HPDE6-E6E7 (cell line): ENCODE data around the gene SIX3.

Source experiments
- DNase-seq: peaks from one replicate; pipeline ENCODE4 v3.0.0; 2011; ENCODE audit warnings: missing footprints; ENCODE audit errors: extremely low spot score

SIX3 gene

GRCh38 chr2:44930274-44931197 lies 11.0 kb upstream of the SIX3 start:
- no peak for DNase-seq

- DNase-seq: no peak
Measured at GRCh38 chr2:44931198-44931780, 10.2 kb upstream of the SIX3 start.

GRCh38 chr2:44932079-44932478 lies 9.4 kb upstream of the SIX3 start:
- DNase-seq: no peak

GRCh38 chr2:44932564-44933392 lies 8.7 kb upstream of the SIX3 start:
- no peak for DNase-seq

- DNase-seq: no peak
Measured at GRCh38 chr2:44933434-44933951, 8.0 kb upstream of the SIX3 start.

GRCh38 chr2:44934038-44934982 lies 7.2 kb upstream of the SIX3 start:
- no peak for DNase-seq

- DNase-seq: no peak
Measured at GRCh38 chr2:44934983-44935728, 6.3 kb upstream of the SIX3 start.

- DNase-seq: no peak
Measured at GRCh38 chr2:44935729-44936098, 5.8 kb upstream of the SIX3 start.

GRCh38 chr2:44936275-44936674 lies 5.2 kb upstream of the SIX3 start:
- DNase-seq: no peak

GRCh38 chr2:44936715-44937687 lies 4.5 kb upstream of the SIX3 start:
- DNase-seq: no peak

GRCh38 chr2:44937688-44938240 lies 3.7 kb upstream of the SIX3 start:
- DNase-seq: no peak

- DNase-seq: no peak
Measured at GRCh38 chr2:44938287-44939105, 3.0 kb upstream of the SIX3 start.

- no peak for DNase-seq
Measured at GRCh38 chr2:44939106-44940048, 2.1 kb upstream of the SIX3 start.

- no peak for DNase-seq
Measured at GRCh38 chr2:44940049-44940494, 1.4 kb upstream of the SIX3 start.

- no peak for DNase-seq
Measured at GRCh38 chr2:44940732-44941464, 604 bp upstream of the SIX3 start.
